H1 (cell line): Measurements from ENCODE around the gene MAN1C1.

Experiments used
- ASH2L ChIP-seq: fragments of 200-600, 300-600 bp; sonication (generic); IDR thresholded peaks from one replicate; pipeline ENCODE4 v1.7.1; 2017; ENCODE audit warnings: low read length
- ATF3 ChIP-seq: IDR thresholded peaks from 2 replicates; pipeline ENCODE4 v1.6.1; 2011; ENCODE audit warnings: low read depth, mild to moderate bottlenecking, low read length; ENCODE audit not compliant: insufficient read depth
- CTCF ChIP-seq, 3 experiments: IDR thresholded peaks; 1 replicate in 2 of 3; 2 replicates in 1 of 3; pipeline versions ENCODE4 v1.5.1 to v1.6.1; 2011; ENCODE audit warnings: low read length in 3 of 3, mild to moderate bottlenecking in 3 of 3, inconsistent platforms in 2 of 3, low read depth in 1 of 3, moderate library complexity in 1 of 3; ENCODE audit not compliant: insufficient read depth in 1 of 3; ENCODE audit errors: control extremely low read depth in 1 of 3
- MAFK ChIP-seq: IDR thresholded peaks from 2 replicates; pipeline ENCODE4 v1.6.1; 2012; ENCODE audit warnings: low read depth, mild to moderate bottlenecking, improper control_type of control experiment, low read length
- POLR2A ChIP-seq, 2 experiments: IDR thresholded peaks; 1 replicate in 1 of 2; 2 replicates in 1 of 2; pipeline ENCODE4 v1.6.1; 2011; ENCODE audit warnings: low read depth in 2 of 2, low read length in 2 of 2, mild to moderate bottlenecking in 2 of 2; ENCODE audit errors: control extremely low read depth in 1 of 2
- SIX5 ChIP-seq: IDR thresholded peaks from 2 replicates; pipeline ENCODE4 v1.6.1; 2011; ENCODE audit warnings: mild to moderate bottlenecking, low read depth, low read length
- SP1 ChIP-seq: IDR thresholded peaks from 2 replicates; pipeline ENCODE4 v1.6.1; 2011; ENCODE audit warnings: low read depth, low read length
- SRF ChIP-seq: IDR thresholded peaks from 2 replicates; pipeline ENCODE4 v1.6.1; 2011; ENCODE audit warnings: mild to moderate bottlenecking, low read depth, low read length, moderate library complexity
- TCF12 ChIP-seq: IDR thresholded peaks from 2 replicates; pipeline ENCODE4 v1.6.1; 2011; ENCODE audit warnings: low read depth, mild to moderate bottlenecking, low read length
- YY1 ChIP-seq: IDR thresholded peaks from 2 replicates; pipeline ENCODE4 v1.6.1; 2011; ENCODE audit warnings: low read depth, mild to moderate bottlenecking, low read length

GRCh38 chr1:25683177-25683576 lies 66.6 kb downstream of the MAN1C1 start:
- TF ChIP-seq POLR2A (IDR thresholded peaks at IDR 0.05; ENCODE audit: control extremely low read depth in 1 of 2, low read depth in 2 of 2, low read length in 2 of 2) (no peak), CTCF (IDR thresholded peaks at IDR 0.05; ENCODE audit: control extremely low read depth in 1 of 3, insufficient read depth in 1 of 3, low read depth in 1 of 3, low read length in 3 of 3) (no peak), SIX5 (no peak), SP1 (no peak), TCF12 (no peak), YY1 (no peak), ATF3 (no peak), SRF (no peak), ASH2L (no peak), MAFK (no peak)
